SU-DHL-6 (cell line): ENCODE data around the gene NAV2.

ENCODE experiments used
- CTCF ChIP-seq: fragments of 200-600 bp; sonication (generic); IDR thresholded peaks from one replicate; pipeline ENCODE4 v1.5.1; 2017; ENCODE audit warnings: antibody characterized with exemption, mild to moderate bottlenecking, low read length, moderate library complexity; ENCODE audit not compliant: insufficient read depth, poor library complexity, severe bottlenecking
- EZH2phosphoT487 ChIP-seq: fragments of 200-600 bp; sonication (generic), shearing (Covaris generic); conservative IDR thresholded peaks from 2 replicates; pipeline ENCODE4 v1.6.1; 2018; ENCODE audit warnings: mild to moderate bottlenecking, antibody characterized with exemption, low read length, moderate library complexity, mixed read lengths

- TF ChIP-seq CTCF (no peak), EZH2phosphoT487 (no peak)
Observed at GRCh38 chr11:19853920-19854319, 141.3 kb downstream of the NAV2 start.
